ENCODE data around the gene FOXP1. TPM values are rescaled to one million over a fixed set of nuclear protein-coding genes. Genes with fewer than 3 reads are reported as not detected.

Gene FOXP1
- total and polyA plus RNA-seq, 8 donors, result 13.4 to 74.1 (median 44.1) TPM

DNA sequence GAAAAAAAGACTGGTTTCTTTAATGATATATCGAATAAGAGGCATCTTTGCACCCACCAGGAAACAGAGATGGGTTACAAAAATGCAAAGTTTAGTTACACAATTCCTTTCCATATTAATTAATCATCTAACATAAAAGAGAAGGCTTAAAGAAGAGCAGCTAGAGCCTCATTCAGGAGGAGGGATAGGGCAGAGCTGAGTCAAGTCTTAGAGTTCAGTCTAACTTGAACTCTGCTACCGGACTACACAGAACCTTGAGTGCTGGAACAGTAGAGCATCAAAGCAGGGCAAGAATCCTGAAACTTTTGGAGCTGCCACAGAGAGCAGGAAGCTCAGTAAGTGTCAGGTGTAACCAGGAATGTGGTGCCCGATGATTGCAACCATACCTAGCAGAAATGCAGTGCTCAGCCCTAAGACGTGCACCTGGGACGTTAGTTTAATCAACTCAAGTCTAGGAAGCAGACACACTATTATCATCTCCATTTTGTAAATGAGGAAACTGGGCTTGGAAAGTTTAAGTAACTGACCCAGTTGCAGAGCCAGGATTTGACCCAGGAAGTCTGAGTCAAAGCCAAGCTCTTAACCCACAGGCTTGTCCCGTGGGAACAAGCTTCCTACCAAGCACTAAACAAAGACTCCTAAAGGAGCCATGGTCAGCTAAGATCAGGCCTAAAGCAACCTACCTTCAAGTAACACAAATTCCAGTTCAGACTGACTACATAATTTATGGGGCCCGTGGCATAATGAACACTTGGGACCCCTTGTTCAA is 187.4 kb downstream of the FOXP1 start:
- no peaks in the 10 kb centered on the region for H3K9me3 ChIP-seq
- ATAC-seq (peak in 3 of 4 donors; percentile 24 to 27 (median 25)), DNase-seq (no peak), FAIRE-seq (no peak)
- H3K4me3 ChIP-seq, result no peak overlapping the region
- no peak for TF ChIP-seq CTCF (IDR thresholded peaks at IDR 0.05)
- H3K4me1 ChIP-seq, result peaks cover 0 to 6% (median 0%) of the 10 kb centered on the region in 3 donors
- intact Hi-C loops (cut with DNase I), result no loop called here
- H3K27ac ChIP-seq, result no peak overlapping the region
- H3K36me3 ChIP-seq, result no peaks in the 10 kb centered on the region
- H3K27me3 ChIP-seq, result no peaks in the 10 kb centered on the region
- WGBS, 2 donors, result 70 to 84% methylated on average over 7 of the region's 7 CpGs

DNA sequence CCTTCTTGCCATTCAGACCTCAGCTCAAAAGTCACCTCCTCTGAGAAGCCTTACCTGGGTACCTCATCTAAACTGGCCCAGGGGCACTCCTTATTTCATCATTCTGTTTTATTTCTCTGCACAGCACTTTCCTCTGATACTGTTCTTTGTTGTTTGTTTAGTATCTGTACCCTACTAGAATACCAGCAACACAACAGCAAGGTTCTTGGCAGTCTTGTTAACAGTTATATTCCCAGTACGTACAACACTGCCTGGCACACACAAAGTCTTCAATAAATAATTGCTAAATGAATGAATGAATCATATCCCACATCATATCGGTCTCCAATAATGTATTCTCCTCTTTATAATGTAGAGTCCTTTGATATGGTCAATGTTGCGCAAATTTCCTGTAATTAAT is 188.1 kb downstream of the FOXP1 start:
- 85 to 90% methylated on average over 3 of the region's 3 CpGs for WGBS, 2 donors
- no peak for FAIRE-seq
- H3K9me3 ChIP-seq, result no peaks in the 10 kb centered on the region
- no peaks in the 10 kb centered on the region for H3K36me3 ChIP-seq
- peaks cover 0 to 12% (median 4%) of the 10 kb centered on the region in 3 donors for H3K4me1 ChIP-seq
- H3K27me3 ChIP-seq, result no peaks in the 10 kb centered on the region
- H3K4me3 ChIP-seq, result no peak overlapping the region
- no peak for TF ChIP-seq CTCF (IDR thresholded peaks at IDR 0.05)
- no peak for DNase-seq
- intact Hi-C loops (cut with DNase I), result no loop called here
- no peak overlapping the region for H3K27ac ChIP-seq
- ATAC-seq, result no peak

GRCh38 chr3:71393745-71394144 is 189.8 kb downstream of the FOXP1 start:
- peaks cover 6 to 18% (median 16%) of the 10 kb centered on the region in 3 donors for H3K4me1 ChIP-seq
- intact Hi-C loops (cut with DNase I), result no loop called here
- TF ChIP-seq CTCF (IDR thresholded peaks at IDR 0.05), result no peak
- DNase-seq (no peak), FAIRE-seq (no peak), ATAC-seq (no peak)
- 96 to 97% methylated on average over 2 of the region's 2 CpGs for WGBS, 2 donors
- H3K27me3 ChIP-seq, result no peaks in the 10 kb centered on the region
- no peak overlapping the region for H3K4me3 ChIP-seq
- no peak overlapping the region for H3K27ac ChIP-seq
- H3K9me3 ChIP-seq, result no peaks in the 10 kb centered on the region
- no peaks in the 10 kb centered on the region for H3K36me3 ChIP-seq

DNA sequence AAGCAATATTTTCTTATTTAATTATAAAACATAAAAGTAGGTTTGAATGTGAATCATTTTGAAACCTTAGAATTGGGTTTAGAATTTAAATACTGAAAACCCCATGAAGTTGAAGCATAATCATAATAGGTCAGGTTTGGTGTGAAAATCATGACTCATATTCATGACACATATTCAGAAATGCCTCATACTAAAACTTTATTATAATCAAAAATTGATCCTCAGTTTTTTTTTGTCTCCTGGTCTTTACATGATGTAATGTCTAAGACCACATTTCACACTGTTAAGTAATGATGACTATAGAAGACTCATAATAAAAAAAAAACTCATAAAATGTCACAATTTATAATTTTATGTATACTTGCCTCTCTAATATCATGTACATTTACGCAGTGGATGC is 190.4 kb downstream of the FOXP1 start:
- FAIRE-seq (peak; percentile 66), ATAC-seq (no peak), DNase-seq (no peak)
- no peaks in the 10 kb centered on the region for H3K36me3 ChIP-seq
- intact Hi-C loops (cut with DNase I), result no loop called here
- H3K4me3 ChIP-seq, result no peak overlapping the region
- TF ChIP-seq CTCF (IDR thresholded peaks at IDR 0.05), result no peak
- WGBS, 2 donors, result 97 to 98% methylated on average over 1 of the region's 1 CpG
- H3K9me3 ChIP-seq, result no peaks in the 10 kb centered on the region
- no peaks in the 10 kb centered on the region for H3K27me3 ChIP-seq
- peaks cover 6 to 16% (median 13%) of the 10 kb centered on the region in 3 donors for H3K4me1 ChIP-seq
- no peak overlapping the region for H3K27ac ChIP-seq

- ATAC-seq, result no peak
Observed at GRCh38 chr3:71392251-71392650, 191.3 kb downstream of the FOXP1 start.

More at GRCh38 chr3:71392251-71392650, 191.3 kb downstream of the FOXP1 start:
- H3K4me3 ChIP-seq, result no peak overlapping the region
- DNase-seq (no peak), FAIRE-seq (peak; percentile 9)
- H3K36me3 ChIP-seq, result no peaks in the 10 kb centered on the region
- WGBS, 2 donors, result 85 to 90% methylated on average over 2 of the region's 2 CpGs
- no peaks in the 10 kb centered on the region for H3K27me3 ChIP-seq
- intact Hi-C loops (cut with DNase I), result no loop called here
- H3K27ac ChIP-seq, result no peak overlapping the region
- H3K4me1 ChIP-seq, result peaks cover 6 to 16% (median 12%) of the 10 kb centered on the region in 3 donors
- H3K9me3 ChIP-seq, result no peaks in the 10 kb centered on the region
- no peak for TF ChIP-seq CTCF (IDR thresholded peaks at IDR 0.05)
